Thyroid gland (tissue), 4 donors: ENCODE results near the gene BCKDK. TPM values are rescaled to one million over a fixed set of nuclear protein-coding genes. Genes with fewer than 3 reads are reported as not detected.
"Not testable (repeated sequence)": the region's sequence is repeated elsewhere in the genome, so short reads cannot be mapped to it uniquely, and the experiment has no call there.

Source experiments
- DNase-seq, 2 donors: peaks; one replicate each; pipeline ENCODE4 v3.0.0-alpha.2; 2019
- H3K27ac ChIP-seq, 3 donors: fragments of 200-600 bp; sonication (generic); 1 replicate in 2 of 3; 2 replicates in 1 of 3; pipeline ENCODE4 v1.5.1; 2016 to 2019; ENCODE audit warnings: mild to moderate bottlenecking in 1 of 3, moderate library complexity in 1 of 3
- H3K27me3 ChIP-seq: fragments of 200-600 bp; sonication (generic); one replicate; pipeline ENCODE4 v1.5.1; 2019
- H3K36me3 ChIP-seq, 2 donors: fragments of 200-600 bp; sonication (generic); one replicate each; pipeline ENCODE4 v1.5.1; 2016 to 2019
- H3K4me1 ChIP-seq, 2 donors: fragments of 200-600 bp; sonication (generic); one replicate each; pipeline ENCODE4 v1.5.1; 2017 to 2019
- H3K4me3 ChIP-seq, 3 donors: fragments of 200-600 bp; sonication (generic); replicated peaks in 1 of 3; 1 replicate in 2 of 3; 2 replicates in 1 of 3; pipeline ENCODE4 v1.5.1; 2016; ENCODE audit warnings: mild to moderate bottlenecking in 1 of 3
- H3K9me3 ChIP-seq: fragments of 200-600 bp; sonication (generic); one replicate; pipeline ENCODE4 v1.5.1; 2017
- CTCF ChIP-seq, 6 experiments: fragments of 200-600 bp in 3 of 6; fragments of 450-650 bp in 3 of 6; sonication (generic) in 3 of 6; IDR thresholded peaks; one replicate each; pipeline ENCODE4 v1.5.1; 2016 to 2019; ENCODE audit warnings: antibody characterized with exemption in 6 of 6, mild to moderate bottlenecking in 2 of 6, inconsistent platforms in 1 of 6, moderate library complexity in 1 of 6
- POLR2A ChIP-seq, 2 donors: fragments of 450-650 bp; IDR thresholded peaks; one replicate each; pipeline ENCODE4 v1.6.1; 2017; ENCODE audit warnings: antibody characterized with exemption in 2 of 2, mild to moderate bottlenecking in 2 of 2, moderate library complexity in 1 of 2
- WGBS, 2 donors: methylation state at CpG; one replicate each; pipeline ENCODE4 v1.1.5; 2017; 5-methylcytosine and 5-hydroxymethylcytosine counted together
- intact Hi-C: fragments of 100-400 bp; cut with DNase I; formaldehyde crosslinking; loops from one replicate; pipeline ENCODE4 v1.15.1; 2023
- total RNA-seq, 4 donors: library from RNA; depleted of rRNA; stranded (reverse); fragments of >200 nt; gene quantifications; one replicate each; pipeline ENCODE4 v1.2.3, GENCODE V29; 2016

BCKDK gene
- total RNA-seq, 4 donors from 2014 or later: 30.1 to 52.0 (median 40.5) TPM

GRCh38 chr16:31094424-31095120, 13.6 kb upstream of the BCKDK start, which contains the start of gene VKORC1:
TSS of gene VKORC1 (minus strand) at chr16:31094797. CDS start at chr16:31094729, 68 bp downstream.
- intact Hi-C loops: loop anchor here (10.0 kb wide), 1 partner anchor 80 kb away; no protein-coding TSS in a partner anchor

GRCh38 chr16:31099860-31100638, 8.1 kb upstream of the BCKDK start:
- intact Hi-C loops: loop anchor here (10.0 kb wide), 1 partner anchor 75 kb away; no protein-coding TSS in a partner anchor
- 33 to 56% methylated on average over 3 to 4 of the region's 4 CpGs for WGBS, 2 donors
- no peaks in the 10 kb centered on the region for H3K36me3 ChIP-seq
- TF ChIP-seq CTCF (IDR thresholded peaks at IDR 0.05): no peak
- no peak for TF ChIP-seq POLR2A (IDR thresholded peaks at IDR 0.05)
- no peaks in the 10 kb centered on the region for H3K27me3 ChIP-seq
- H3K4me3 ChIP-seq: no peak overlapping the region
- no peaks in the 10 kb centered on the region for H3K4me1 ChIP-seq
- no peaks in the 10 kb centered on the region for H3K9me3 ChIP-seq
- no peak for DNase-seq
- no peak overlapping the region for H3K27ac ChIP-seq

More at GRCh38 chr16:31094424-31095120, 13.6 kb upstream of the BCKDK start, which contains the start of gene VKORC1:
- peak; percentile 96 to 97 for DNase-seq
- peak within 1 kb of the TSS; percentile 51 to 81 (median 75) for H3K27ac ChIP-seq
- peak within 1 kb of the TSS; percentile 47 to 65 (median 58) for H3K4me3 ChIP-seq
- no peaks in the 10 kb centered on the region for H3K9me3 ChIP-seq
- H3K4me1 ChIP-seq: peaks cover 9% of the 10 kb centered on the region in 2 donors
- no peaks in the 10 kb centered on the region for H3K27me3 ChIP-seq
- H3K36me3 ChIP-seq: peaks cover 4 to 6% of the 10 kb centered on the region in 2 donors
- TF ChIP-seq POLR2A (IDR thresholded peaks at IDR 0.05) (peak in 1 of 2 donors; percentile 80), CTCF (IDR thresholded peaks at IDR 0.05) (no peak)
- WGBS, 2 donors: 0% methylated on average over 19 to 42 of the region's 69 CpGs

GRCh38 chr16:31100876-31101641, 7.1 kb upstream of the BCKDK start:
- H3K4me3 ChIP-seq, H3K4me1 ChIP-seq, H3K27ac ChIP-seq, DNase-seq, H3K36me3 ChIP-seq, H3K9me3 ChIP-seq, intact Hi-C loops, H3K27me3 ChIP-seq: not testable (repeated sequence)
- WGBS, 2 donors: 81 to 82% methylated on average over 13 of the region's 13 CpGs

- Histone ChIP-seq H3K4me1 (peaks cover 16 to 18% of the 10 kb centered on the region in 2 donors), H3K4me3 (no peak overlapping the region), H3K27me3 (no peaks in the 10 kb centered on the region), H3K9me3 (no peaks in the 10 kb centered on the region), H3K27ac (peak overlapping the region in 2 of 3 donors; percentile 65 to 76), H3K36me3 (peaks cover 4 to 7% of the 10 kb centered on the region in 2 donors)
- intact Hi-C loops: no loop called here
- TF ChIP-seq CTCF (IDR thresholded peaks at IDR 0.05) (peak; percentile 63 to 86 (median 77)), POLR2A (IDR thresholded peaks at IDR 0.05) (no peak)
- WGBS, 2 donors: 18 to 20% methylated on average over 28 to 33 of the region's 33 CpGs
- peak; percentile 80 to 84 for DNase-seq
These were observed 2.4 kb upstream of the BCKDK start for GRCh38 chr16:31105677-31106213.
